ENCODE measurements around the gene TNNI3.

The TNNI3 gene

GRCh38 chr19:55106591-55106990 is 50.9 kb downstream of the TNNI3 start:
- no peaks in the 10 kb centered on the region for H3K9me3 ChIP-seq
- H3K4me1 ChIP-seq = no peaks in the 10 kb centered on the region
- H3K36me3 ChIP-seq (replicated peaks) = peaks cover 6% of the 10 kb centered on the region
- in situ Hi-C loops (cut with MboI; ENCODE audit: low sequenced_read_pairs) = no loop called here
- DNase-seq (ENCODE audit: low spot score in 2 of 2) = no peak
- no peaks in the 10 kb centered on the region for H3K27me3 ChIP-seq (ENCODE audit: low read depth)
- H3K4me3 ChIP-seq = no peak overlapping the region

DNA sequence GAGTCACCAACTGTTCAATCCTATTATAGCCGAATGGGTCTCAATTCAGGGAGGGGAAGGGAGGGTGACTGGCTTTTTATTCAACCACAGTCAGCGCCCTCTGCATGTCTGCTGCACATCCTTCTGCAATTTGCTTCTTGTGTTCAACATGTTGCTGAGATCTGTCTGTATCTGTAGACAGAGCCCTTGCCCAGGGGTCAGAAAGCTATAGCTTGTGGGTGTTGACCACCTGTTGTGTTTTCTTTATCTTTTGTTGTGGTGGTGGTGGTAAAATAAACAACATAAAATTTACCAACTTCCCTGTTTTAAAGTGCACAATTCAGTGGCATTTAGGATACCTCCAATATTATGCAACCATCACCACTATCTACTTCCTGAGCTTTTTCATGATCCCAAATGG is 52.3 kb downstream of the TNNI3 start:
- H3K9me3 ChIP-seq = no peaks in the 10 kb centered on the region
- H3K4me1 ChIP-seq = no peaks in the 10 kb centered on the region
- peaks cover 6% of the 10 kb centered on the region for H3K36me3 ChIP-seq (replicated peaks)
- no peak overlapping the region for H3K4me3 ChIP-seq
- no peak for DNase-seq (ENCODE audit: low spot score in 2 of 2)
- no peaks in the 10 kb centered on the region for H3K27me3 ChIP-seq (ENCODE audit: low read depth)
- in situ Hi-C loops (cut with MboI; ENCODE audit: low sequenced_read_pairs) = no loop called here

DNA sequence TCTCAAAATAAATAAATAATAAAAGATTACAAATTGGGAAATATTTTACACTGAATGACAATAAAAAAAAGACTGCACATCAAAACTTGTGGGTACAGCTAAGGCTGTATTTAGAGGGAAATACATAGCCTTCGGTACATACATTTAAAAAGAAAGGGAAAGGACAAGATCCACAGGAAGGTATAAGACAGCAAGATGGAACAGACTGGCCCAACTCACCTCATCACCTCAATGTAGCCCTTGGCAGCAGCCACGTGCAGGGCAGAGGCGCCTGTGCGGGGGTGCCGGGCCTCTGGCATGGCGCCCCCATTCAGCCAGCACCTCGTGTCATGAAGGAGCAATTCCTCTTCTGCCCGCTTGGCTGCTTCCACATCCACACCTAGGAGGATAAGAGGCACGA is 54.3 kb downstream of the TNNI3 start:
- no peak overlapping the region for H3K4me3 ChIP-seq
- H3K27me3 ChIP-seq (ENCODE audit: low read depth) = no peaks in the 10 kb centered on the region
- no peak for DNase-seq (ENCODE audit: low spot score in 2 of 2)
- H3K36me3 ChIP-seq (replicated peaks) = peaks cover 6% of the 10 kb centered on the region
- H3K9me3 ChIP-seq = no peaks in the 10 kb centered on the region
- in situ Hi-C loops (cut with MboI; ENCODE audit: low sequenced_read_pairs) = no loop called here
- H3K4me1 ChIP-seq = no peaks in the 10 kb centered on the region

All from HAP-1 (cell line).